SK-N-SH treated with all-trans-retinoic acid at 6 μM for 48 hours (cell line): Measurements from ENCODE around the gene PDIA4.

Experiments
- ATAC-seq: fragments of 200-7000 bp; cut with Tn5 transposase; 3 replicates; pipeline ENCODE4 v1.9.1; 2020; ENCODE audit warnings: mild to moderate bottlenecking, moderate library complexity
- ARNTL ChIP-seq: fragments of 450-650 bp; formaldehyde crosslinking; IDR thresholded peaks from 2 replicates; pipeline ENCODE4 v1.5.0; 2020; ENCODE audit warnings: low read depth, mild to moderate bottlenecking, moderate library complexity, borderline replicate concordance
- BACH2 ChIP-seq: fragments of 250-450 bp; sonication (Bioruptor Pico); IDR thresholded peaks from 2 replicates; pipeline ENCODE4 v1.9.0; 2021; ENCODE audit warnings: mild to moderate bottlenecking, borderline replicate concordance
- CREB5 ChIP-seq: fragments of 250-450 bp; sonication (Bioruptor Pico); IDR thresholded peaks from 2 replicates; pipeline ENCODE4 v1.5.1; 2020; ENCODE audit warnings: low read depth, mild to moderate bottlenecking, moderate library complexity
- CSDC2 ChIP-seq: fragments of 250-450 bp; sonication (Bioruptor Pico); IDR thresholded peaks from 2 replicates; pipeline ENCODE4 v1.5.0; 2020; ENCODE audit warnings: mild to moderate bottlenecking, moderate library complexity
- CSRNP3 ChIP-seq: fragments of 250-450 bp; sonication (Bioruptor Pico); IDR thresholded peaks from 2 replicates; pipeline ENCODE4 v1.5.1; 2021; ENCODE audit warnings: mild to moderate bottlenecking, moderate library complexity
- ESRRG ChIP-seq: fragments of 250-450 bp; sonication (Bioruptor Pico); IDR thresholded peaks from 2 replicates; pipeline ENCODE4 v1.6.1; 2021; ENCODE audit warnings: mild to moderate bottlenecking
- ISL1 ChIP-seq: fragments of 250-450 bp; sonication (Bioruptor Pico); IDR thresholded peaks from 2 replicates; pipeline ENCODE4 v2.1.2; 2022; ENCODE audit warnings: mild to moderate bottlenecking, moderate library complexity
- OSR1 ChIP-seq: fragments of 250-450 bp; sonication (Bioruptor Pico); IDR thresholded peaks from 2 replicates; pipeline ENCODE4 v1.8.0; 2022; ENCODE audit warnings: moderate library complexity, mild to moderate bottlenecking, inconsistent platforms
- PATZ1 ChIP-seq: fragments of 250-450 bp; sonication (Bioruptor Pico); IDR thresholded peaks from 2 replicates; pipeline ENCODE4 v1.8.0; 2020; ENCODE audit warnings: mild to moderate bottlenecking, moderate library complexity, borderline replicate concordance
- POU6F1 ChIP-seq: fragments of 250-450 bp; sonication (Bioruptor Pico); IDR thresholded peaks from 2 replicates; pipeline ENCODE4 v1.8.0; 2021; ENCODE audit warnings: low read depth, mild to moderate bottlenecking, moderate library complexity, borderline replicate concordance
- PPARA ChIP-seq: fragments of 250-450 bp; sonication (Bioruptor Pico); IDR thresholded peaks from 2 replicates; pipeline ENCODE4 v1.5.0; 2020; ENCODE audit warnings: mild to moderate bottlenecking, borderline replicate concordance
- RARB ChIP-seq: fragments of 250-450 bp; sonication (Bioruptor Pico); IDR thresholded peaks from 2 replicates; pipeline ENCODE4 v1.8.0; 2021; ENCODE audit warnings: mild to moderate bottlenecking, moderate library complexity
- SNAI2 ChIP-seq: fragments of 250-450 bp; sonication (Bioruptor Pico); IDR thresholded peaks from 2 replicates; pipeline ENCODE4 v1.5.0; 2020; ENCODE audit warnings: mild to moderate bottlenecking, moderate library complexity
- TCF4 ChIP-seq: fragments of 250-450 bp; sonication (Bioruptor Pico); IDR thresholded peaks from 2 replicates; pipeline ENCODE4 v1.8.0; 2021; ENCODE audit warnings: mild to moderate bottlenecking, moderate library complexity, borderline replicate concordance
- TOX ChIP-seq: fragments of 250-450 bp; sonication (Bioruptor Pico); IDR thresholded peaks from 2 replicates; pipeline ENCODE4 v1.8.0; 2021; ENCODE audit warnings: mild to moderate bottlenecking, moderate library complexity, borderline replicate concordance
- TSHZ2 ChIP-seq: fragments of 250-450 bp; sonication (Bioruptor Pico); IDR thresholded peaks from 2 replicates; pipeline ENCODE4 v1.5.0; 2020; ENCODE audit warnings: mild to moderate bottlenecking, moderate library complexity
- ZC3H10 ChIP-seq: fragments of 250-450 bp; sonication (Bioruptor Pico); IDR thresholded peaks from 2 replicates; pipeline ENCODE4 v1.5.1; 2021; ENCODE audit warnings: mild to moderate bottlenecking, moderate library complexity
- ZFP30 ChIP-seq: fragments of 450-650 bp; formaldehyde crosslinking; IDR thresholded peaks from 2 replicates; pipeline ENCODE4 v1.5.0; 2022; ENCODE audit warnings: mild to moderate bottlenecking, moderate library complexity
- ZNF565 ChIP-seq: fragments of 450-650 bp; formaldehyde crosslinking; conservative IDR thresholded peaks from 2 replicates; pipeline ENCODE4 v1.5.0; 2020; ENCODE audit warnings: low read depth, mild to moderate bottlenecking, moderate library complexity
- ZNF8 ChIP-seq: fragments of 450-650 bp; formaldehyde crosslinking; IDR thresholded peaks from 2 replicates; pipeline ENCODE4 v1.5.0; 2020; ENCODE audit warnings: mild to moderate bottlenecking, moderate library complexity

The PDIA4 gene

GRCh38 chr7:148963583-148964482 is 64.5 kb downstream of the PDIA4 start:
- ATAC-seq, result peak; percentile 41
- TF ChIP-seq ZFP30 (CRISPR knock-in tag) (no peak), TCF4 (CRISPR knock-in tag) (0 out of 2 replicates have a peak, but pooled peaks have one; percentile 11), CREB5 (0 out of 2 replicates have a peak, but pooled peaks have one; percentile 43), TOX (CRISPR knock-in tag) (no peak)

GRCh38 chr7:148962823-148963582 is 65.3 kb downstream of the PDIA4 start:
- no peak for TF ChIP-seq ARNTL (CRISPR knock-in tag)
- peak; percentile 72; the same call in 1 of the 2 replicates for TF ChIP-seq PATZ1 (CRISPR knock-in tag)
- no peak for TF ChIP-seq CSRNP3
- peak; percentile 68 for ATAC-seq

- no peak; the same call in 2 of the 3 replicates for ATAC-seq
- TF ChIP-seq CSDC2 (CRISPR knock-in tag) (no peak), TCF4 (CRISPR knock-in tag) (no peak), TSHZ2 (CRISPR knock-in tag) (no peak), RARB (CRISPR knock-in tag) (no peak)
Measured at GRCh38 chr7:148962440-148962822, 65.9 kb downstream of the PDIA4 start.

- ATAC-seq, result no peak
- TF ChIP-seq ZNF8, result no peak
- no peak for TF ChIP-seq CSDC2 (CRISPR knock-in tag)
- no peak for TF ChIP-seq OSR1 (CRISPR knock-in tag)
- TF ChIP-seq ISL1, result no peak
- no peak for TF ChIP-seq TCF4 (CRISPR knock-in tag)
- no peak for TF ChIP-seq SNAI2 (CRISPR knock-in tag)
- TF ChIP-seq ZC3H10, result no peak
- no peak for TF ChIP-seq TOX (CRISPR knock-in tag)
- no peak for TF ChIP-seq ZNF565 (CRISPR knock-in tag)
- no peak for TF ChIP-seq RARB (CRISPR knock-in tag)
- no peak for TF ChIP-seq CREB5
- TF ChIP-seq PPARA (CRISPR knock-in tag), result no peak
- no peak for TF ChIP-seq PATZ1 (CRISPR knock-in tag)
- TF ChIP-seq ESRRG (CRISPR knock-in tag), result no peak
- TF ChIP-seq BACH2, result no peak
- no peak for TF ChIP-seq POU6F1 (CRISPR knock-in tag)
- TF ChIP-seq ARNTL (CRISPR knock-in tag), result no peak
Measured at GRCh38 chr7:148959726-148960125, 68.6 kb downstream of the PDIA4 start.
